ENCODE results near the gene HTD2.

HTD2 gene

GRCh38 chr3:58293516-58293915 is 12.8 kb upstream of the HTD2 start:
- no peak for DNase-seq

GRCh38 chr3:58296269-58296668 is 10.1 kb upstream of the HTD2 start:
- DNase-seq, result no peak

- DNase-seq, result no peak
Observed at GRCh38 chr3:58296843-58297242, 9.5 kb upstream of the HTD2 start.

- DNase-seq, result no peak
Observed at GRCh38 chr3:58298190-58298589, 8.1 kb upstream of the HTD2 start.

GRCh38 chr3:58299075-58299474 is 7.2 kb upstream of the HTD2 start:
- DNase-seq, result no peak

GRCh38 chr3:58299839-58300516 is 6.3 kb upstream of the HTD2 start:
- DNase-seq, result no peak

- peak; percentile 53 for DNase-seq
Observed at GRCh38 chr3:58307639-58308215, 1.4 kb downstream of the HTD2 start.

GRCh38 chr3:58308728-58309127 is 2.4 kb downstream of the HTD2 start:
- no peak for DNase-seq

GRCh38 chr3:58317811-58318210 is 11.5 kb downstream of the HTD2 start:
- DNase-seq, result no peak

- no peak for DNase-seq
Observed at GRCh38 chr3:58321791-58322190, 15.5 kb downstream of the HTD2 start.

- no peak for DNase-seq
Observed at GRCh38 chr3:58322793-58323192, 16.5 kb downstream of the HTD2 start.

GRCh38 chr3:58323529-58324390 is 17.4 kb downstream of the HTD2 start:
- no peak for DNase-seq

GRCh38 chr3:58324391-58325390 is 18.4 kb downstream of the HTD2 start:
- no peak for DNase-seq

GRCh38 chr3:58325525-58325992 is 19.2 kb downstream of the HTD2 start:
- DNase-seq, result no peak

- no peak for DNase-seq
Observed at GRCh38 chr3:58326267-58326900, 20.1 kb downstream of the HTD2 start.

GRCh38 chr3:58329150-58329921 is 23.0 kb downstream of the HTD2 start:
- no peak for DNase-seq

- DNase-seq, result no peak
Observed at GRCh38 chr3:58329922-58330413, 23.6 kb downstream of the HTD2 start.

- no peak for DNase-seq
Observed at GRCh38 chr3:58331593-58332152, 25.4 kb downstream of the HTD2 start.

- DNase-seq, result peak; percentile 84
Observed at GRCh38 chr3:58332575-58333188, 26.4 kb downstream of the HTD2 start, which contains the start of gene PXK. PXK (plus strand) TSS chr3:58332892; CDS start chr3:58332989, 97 bp downstream.

Measured in activated naive CD4-positive, alpha-beta T cell treated with anti-CD3 and anti-CD28 coated beads, Interleukin-2, amount 50 U/mL, for 16 hours (primary cell).